GM23338 (cell line): ENCODE results near the gene CFDP1. TPM values are rescaled to one million over a fixed set of nuclear protein-coding genes. Genes with fewer than 3 reads are reported as not detected.

Experiments
- ATAC-seq: fragments of 200-7000 bp; cut with Tn5 transposase; 3 replicates; pipeline ENCODE4 v1.9.1; 2020
- DNase-seq: peaks from one replicate; pipeline ENCODE4 v3.0.0-alpha.2; 2015; ENCODE audit warnings: low spot score
- H2AFZ ChIP-seq: fragments of 200-600 bp; sonication (generic); 2 replicates; pipeline ENCODE4 v1.8.0; 2016; ENCODE audit warnings: antibody characterized with exemption, mild to moderate bottlenecking, moderate library complexity
- H3F3A ChIP-seq: fragments of 200-600 bp; sonication (generic); replicated peaks from 2 replicates; pipeline ENCODE4 v1.8.0; 2017; ENCODE audit warnings: antibody characterized with exemption, mixed run types, low read depth
- H3K27ac ChIP-seq: fragments of 200-600 bp; sonication (generic); 2 replicates; pipeline ENCODE4 v1.6.1; 2016; ENCODE audit warnings: low read depth
- H3K27me3 ChIP-seq: fragments of 200-600 bp; sonication (generic); 2 replicates; pipeline ENCODE4 v1.8.0; 2016; ENCODE audit warnings: mild to moderate bottlenecking, mixed run types, moderate library complexity; ENCODE audit not compliant: insufficient read depth
- H3K36me3 ChIP-seq: fragments of 200-600 bp; sonication (generic); 2 replicates; pipeline ENCODE4 v1.8.0; 2016; ENCODE audit warnings: mild to moderate bottlenecking; ENCODE audit not compliant: insufficient read depth
- H3K4me1 ChIP-seq: fragments of 200-600 bp; sonication (generic); 2 replicates; pipeline ENCODE4 v1.8.0; 2016; ENCODE audit warnings: mild to moderate bottlenecking, moderate library complexity; ENCODE audit not compliant: insufficient read depth
- H3K4me2 ChIP-seq: fragments of 200-600 bp; sonication (generic); 2 replicates; pipeline ENCODE4 v1.7.1; 2017; ENCODE audit warnings: mixed run types
- H3K4me3 ChIP-seq: fragments of 200-600 bp; sonication (generic); 2 replicates; pipeline ENCODE4 v1.6.1; 2016; ENCODE audit warnings: mixed run types
- H3K79me2 ChIP-seq: fragments of 200-600 bp; sonication (generic); replicated peaks from 2 replicates; pipeline ENCODE4 v1.8.0; 2017; ENCODE audit warnings: mild to moderate bottlenecking; ENCODE audit not compliant: insufficient read depth
- H3K9me2 ChIP-seq: fragments of 200-600 bp; sonication (generic); 2 replicates; pipeline ENCODE4 v1.8.0; 2017; ENCODE audit not compliant: insufficient read depth
- H4K20me1 ChIP-seq: fragments of 200-600 bp; sonication (generic); replicated peaks from 2 replicates; pipeline ENCODE4 v1.8.0; 2017; ENCODE audit warnings: mild to moderate bottlenecking; ENCODE audit not compliant: insufficient read depth
- H3K27ac Mint-ChIP-seq: 2 replicates; pipeline ENCODE4 v1.8.0; 2020; ENCODE audit warnings: inconsistent platforms, mild to moderate bottlenecking, moderate library complexity, mixed read lengths
- H3K27me3 Mint-ChIP-seq: 3 replicates; pipeline ENCODE4 v1.8.0; 2022; ENCODE audit warnings: low read depth, mild to moderate bottlenecking, moderate library complexity, mixed read lengths, inconsistent platforms; ENCODE audit not compliant: insufficient read depth, poor library complexity
- H3K36me3 Mint-ChIP-seq: 3 replicates; pipeline ENCODE4 v1.8.0; 2021; ENCODE audit warnings: low read depth, mild to moderate bottlenecking, inconsistent platforms, moderate library complexity, mixed read lengths
- H3K4me1 Mint-ChIP-seq: 3 replicates; pipeline ENCODE4 v1.8.0; 2020; ENCODE audit warnings: mild to moderate bottlenecking, inconsistent platforms, mixed read lengths
- H3K4me3 Mint-ChIP-seq: 3 replicates; pipeline ENCODE4 v1.8.0; 2021; ENCODE audit warnings: moderate library complexity, mild to moderate bottlenecking, inconsistent platforms, mixed read lengths
- H3K9me3 Mint-ChIP-seq: 3 replicates; pipeline ENCODE4 v1.8.0; 2020; ENCODE audit warnings: moderate library complexity, mild to moderate bottlenecking, inconsistent platforms, mixed read lengths
- EZH2 ChIP-seq: fragments of 200-600 bp; sonication (generic); IDR thresholded peaks from one replicate; pipeline ENCODE4 v1.8.0; 2017; ENCODE audit warnings: antibody characterized with exemption, mild to moderate bottlenecking, low read depth; ENCODE audit not compliant: unreplicated experiment
- EZH2phosphoT487 ChIP-seq: fragments of 200-600 bp; sonication (generic); IDR thresholded peaks from one replicate; pipeline ENCODE4 v1.8.1; 2018; ENCODE audit warnings: antibody characterized with exemption; ENCODE audit not compliant: unreplicated experiment
- NANOG ChIP-seq: IDR thresholded peaks from 2 replicates; pipeline ENCODE4 v1.6.1; 2016; ENCODE audit warnings: antibody characterized with exemption, borderline replicate concordance
- STAT1 ChIP-seq: IDR thresholded peaks from one replicate; pipeline ENCODE4 v1.6.1; 2016; ENCODE audit warnings: antibody characterized with exemption; ENCODE audit not compliant: unreplicated experiment
- ZNF331 ChIP-seq: fragments of 250-450 bp; sonication (Bioruptor Pico); IDR thresholded peaks from 2 replicates; pipeline ENCODE4 v1.5.0; 2020; ENCODE audit warnings: low read depth, mild to moderate bottlenecking, moderate library complexity
- ZNF462 ChIP-seq: fragments of 250-450 bp; sonication (Bioruptor Pico); IDR thresholded peaks from 2 replicates; pipeline ENCODE4 v1.5.0; 2020; ENCODE audit warnings: mild to moderate bottlenecking, moderate library complexity
- polyA plus RNA-seq: library from polyadenylated mRNA; unstranded; fragments of >200 nt; fragmentation: Nextera tagmentation; extraction: Ambion mirVana; gene quantifications from 2 replicates; pipeline ENCODE4 v1.2.1, GENCODE V29; 2016
- total RNA-seq: library from RNA; depleted of rRNA; stranded (reverse); fragments of >200 nt; shearing (Covaris generic); gene quantifications from 2 replicates; pipeline ENCODE4 v1.2.3, GENCODE V29; 2014

CFDP1 gene
- total and polyA plus RNA-seq, 2 experiments from 2014 or later, result 89.9 to 224 TPM

GRCh38 chr16:75317101-75317522, 116.2 kb downstream of the CFDP1 start (continued):
- TF ChIP-seq ZNF462 (no peak), EZH2 (no peak), STAT1 (no peak), NANOG (no peak)

GRCh38 chr16:75315539-75316306, 117.6 kb downstream of the CFDP1 start:
- H3K4me1 ChIP-seq, result 0 out of 2 replicates have a peak, but pooled peaks cover 3% of the 10 kb centered on the region
- H3F3A ChIP-seq, result 0 out of 2 replicates have a peak, but pooled peaks cover 7% of the 10 kb centered on the region
- H3K4me3 ChIP-seq, result no peak overlapping the region
- H3K4me1 Mint-ChIP-seq, result peaks cover 7% of the 10 kb centered on the region; the same call in 2 of the 3 replicates
- H3K36me3 Mint-ChIP-seq, result 0 out of 3 replicates have a peak, but pooled peaks cover 4% of the 10 kb centered on the region
- DNase-seq, result no peak
- no peaks in the 10 kb centered on the region for H3K9me2 ChIP-seq
- no peaks in the 10 kb centered on the region; the same call in 1 of the 2 replicates for H3K79me2 ChIP-seq
- H3K27me3 ChIP-seq, result no peaks in the 10 kb centered on the region
- TF ChIP-seq ZNF331 (CRISPR knock-in tag) (no peak), EZH2phosphoT487 (no peak), EZH2 (no peak)
- H3K27me3 Mint-ChIP-seq, result peaks cover 2% of the 10 kb centered on the region
- H3K4me2 ChIP-seq, result no peak overlapping the region
- no peak overlapping the region for H3K4me3 Mint-ChIP-seq
- H4K20me1 ChIP-seq, result 0 out of 2 replicates have a peak, but pooled peaks cover 5% of the 10 kb centered on the region
- no peak overlapping the region for H3K27ac Mint-ChIP-seq
- no peak overlapping the region; the same call in 1 of the 2 replicates for H3K27ac ChIP-seq
- H3K36me3 ChIP-seq, result no peaks in the 10 kb centered on the region; the same call in 1 of the 2 replicates
- H3K9me3 Mint-ChIP-seq, result no peaks in the 10 kb centered on the region
- no peak overlapping the region for H2AFZ ChIP-seq
- ATAC-seq, result no peak
